OCI-LY1 (cell line): ENCODE data around the gene PACRG.

ENCODE experiments used
- EZH2 ChIP-seq: fragments of 200-600 bp; sonication (generic), shearing (Covaris generic); IDR thresholded peaks from 2 replicates; pipeline ENCODE4 v1.8.0; 2017; ENCODE audit warnings: borderline replicate concordance, mixed run types, mild to moderate bottlenecking, antibody characterized with exemption, low read length, moderate library complexity, mixed read lengths
- TF ChIP-seq, protein P1 (sequence below): fragments of 200-600 bp; sonication (generic), shearing (Covaris generic); IDR thresholded peaks from 2 replicates; pipeline ENCODE4 v1.5.1; 2017; ENCODE audit warnings: mild to moderate bottlenecking, antibody characterized with exemption, low read length, moderate library complexity, mixed read lengths

DNA sequence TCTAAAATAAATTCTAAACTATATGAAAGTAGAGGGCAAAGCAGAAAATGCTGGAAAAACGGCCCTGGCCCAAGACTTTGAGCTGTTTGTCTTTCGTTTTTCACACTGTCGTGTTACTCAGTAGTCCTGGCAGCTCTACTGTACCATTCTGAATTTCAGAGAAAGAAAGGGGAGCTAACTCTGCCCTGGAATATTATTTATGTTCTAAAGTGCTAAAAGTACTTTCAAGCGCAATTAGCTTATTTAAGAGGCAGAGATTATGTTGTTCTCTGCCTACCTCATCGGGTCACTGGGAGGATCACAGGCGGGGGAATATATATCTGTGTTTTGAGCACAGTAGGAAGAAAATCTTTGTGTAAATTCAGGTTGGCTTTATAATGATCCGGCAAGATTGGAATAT lies 534.3 kb downstream of the PACRG start:
- TF ChIP-seq, protein P1, sequence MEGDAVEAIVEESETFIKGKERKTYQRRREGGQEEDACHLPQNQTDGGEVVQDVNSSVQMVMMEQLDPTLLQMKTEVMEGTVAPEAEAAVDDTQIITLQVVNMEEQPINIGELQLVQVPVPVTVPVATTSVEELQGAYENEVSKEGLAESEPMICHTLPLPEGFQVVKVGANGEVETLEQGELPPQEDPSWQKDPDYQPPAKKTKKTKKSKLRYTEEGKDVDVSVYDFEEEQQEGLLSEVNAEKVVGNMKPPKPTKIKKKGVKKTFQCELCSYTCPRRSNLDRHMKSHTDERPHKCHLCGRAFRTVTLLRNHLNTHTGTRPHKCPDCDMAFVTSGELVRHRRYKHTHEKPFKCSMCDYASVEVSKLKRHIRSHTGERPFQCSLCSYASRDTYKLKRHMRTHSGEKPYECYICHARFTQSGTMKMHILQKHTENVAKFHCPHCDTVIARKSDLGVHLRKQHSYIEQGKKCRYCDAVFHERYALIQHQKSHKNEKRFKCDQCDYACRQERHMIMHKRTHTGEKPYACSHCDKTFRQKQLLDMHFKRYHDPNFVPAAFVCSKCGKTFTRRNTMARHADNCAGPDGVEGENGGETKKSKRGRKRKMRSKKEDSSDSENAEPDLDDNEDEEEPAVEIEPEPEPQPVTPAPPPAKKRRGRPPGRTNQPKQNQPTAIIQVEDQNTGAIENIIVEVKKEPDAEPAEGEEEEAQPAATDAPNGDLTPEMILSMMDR: no peak
- TF ChIP-seq EZH2: no peak
